NOMO-1 treated with DMSO at 0.1 percent for 48 hours (cell line): ENCODE measurements around the gene CCNG1.
"Not testable (repeated sequence)": the region's sequence is repeated elsewhere in the genome, so short reads cannot be mapped to it uniquely, and the experiment has no call there.

Source experiments
- DNase-seq: peaks from one replicate; lab custom pipeline; 2025; ENCODE audit not compliant: unreplicated experiment; lab: John Stamatoyannopoulos, UW

Gene CCNG1

GRCh38 chr5:163440954-163441353 lies 3.6 kb downstream of the CCNG1 start:
- no peak for DNase-seq

GRCh38 chr5:163444526-163444925 lies 7.1 kb downstream of the CCNG1 start:
- no peak for DNase-seq

- no peak for DNase-seq
These were observed 8.0 kb downstream of the CCNG1 start for GRCh38 chr5:163445345-163445744.

GRCh38 chr5:163447191-163447590 lies 9.8 kb downstream of the CCNG1 start:
- no peak for DNase-seq

- DNase-seq: no peak
These were observed 10.5 kb downstream of the CCNG1 start for GRCh38 chr5:163447875-163448274.

GRCh38 chr5:163448491-163448890 lies 11.1 kb downstream of the CCNG1 start:
- DNase-seq: no peak

- no peak for DNase-seq
These were observed 14.1 kb downstream of the CCNG1 start for GRCh38 chr5:163451489-163451888.

GRCh38 chr5:163453705-163454104 lies 16.3 kb downstream of the CCNG1 start:
- DNase-seq: no peak

- not testable (repeated sequence) for DNase-seq
These were observed 18.0 kb downstream of the CCNG1 start for GRCh38 chr5:163455406-163455805.

- no peak for DNase-seq
These were observed 18.7 kb downstream of the CCNG1 start for GRCh38 chr5:163456029-163456589.

GRCh38 chr5:163456840-163457239 lies 19.4 kb downstream of the CCNG1 start:
- DNase-seq: no peak

- no peak for DNase-seq
These were observed 21.5 kb downstream of the CCNG1 start for GRCh38 chr5:163458778-163459385.

GRCh38 chr5:163459462-163459818 lies 22.0 kb downstream of the CCNG1 start:
- no peak for DNase-seq

GRCh38 chr5:163459819-163460561 lies 22.6 kb downstream of the CCNG1 start, which contains the start of gene NUDCD2:
TSS of gene NUDCD2 (minus strand) at chr5:163460102. CDS start at chr5:163460050, 52 bp downstream.
- DNase-seq: peak; percentile 98

- no peak for DNase-seq
These were observed 23.3 kb downstream of the CCNG1 start, which contains the start of gene HMMR for GRCh38 chr5:163460562-163461171. TSS of gene HMMR (plus strand) at chr5:163460632. CDS start at chr5:163460693, 61 bp downstream.

- no peak for DNase-seq
These were observed 25.7 kb downstream of the CCNG1 start for GRCh38 chr5:163463063-163463435.

GRCh38 chr5:163467682-163468081 lies 30.3 kb downstream of the CCNG1 start:
- no peak for DNase-seq

GRCh38 chr5:163473635-163474243 lies 36.3 kb downstream of the CCNG1 start:
- DNase-seq: no peak

- peak; percentile 67 for DNase-seq
These were observed 38.0 kb downstream of the CCNG1 start for GRCh38 chr5:163475411-163475810.

- no peak for DNase-seq
These were observed 41.0 kb downstream of the CCNG1 start for GRCh38 chr5:163478126-163478981.

GRCh38 chr5:163478982-163479271 lies 41.5 kb downstream of the CCNG1 start:
- no peak for DNase-seq
